Putamen (tissue), 1 donor: ENCODE results near the gene NDUFAF4.

Experiments used
- DNase-seq: peaks from one replicate; pipeline ENCODE4 v3.0.0-alpha.2; 2016; ENCODE audit warnings: low spot score

Gene NDUFAF4

GRCh38 chr6:96897396-96898240 lies at the start of gene NDUFAF4:
TSS of gene NDUFAF4 (minus strand) at chr6:96897891. CDS start at chr6:96897801, 90 bp downstream.
- DNase-seq: peak; percentile 95

DNA sequence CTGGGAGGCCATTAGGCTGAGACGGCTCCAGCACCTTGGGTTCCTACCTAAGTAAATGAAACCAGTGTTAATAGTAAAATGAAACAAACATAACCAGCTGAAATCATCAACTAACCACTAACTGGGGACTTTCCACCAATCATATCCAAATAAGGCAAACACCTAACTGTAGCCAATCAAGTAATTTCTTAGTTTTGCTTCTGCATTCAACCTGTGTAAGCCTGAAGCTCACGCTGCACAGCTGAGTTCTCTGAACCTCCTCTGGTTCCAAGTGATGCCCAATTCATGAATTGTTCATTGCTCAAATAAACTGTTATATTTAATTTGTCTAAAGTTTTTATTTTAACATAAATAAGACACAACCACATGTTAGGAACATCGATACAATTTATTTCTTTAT lies 49.4 kb upstream of the NDUFAF4 start:
- DNase-seq: no peak

DNA sequence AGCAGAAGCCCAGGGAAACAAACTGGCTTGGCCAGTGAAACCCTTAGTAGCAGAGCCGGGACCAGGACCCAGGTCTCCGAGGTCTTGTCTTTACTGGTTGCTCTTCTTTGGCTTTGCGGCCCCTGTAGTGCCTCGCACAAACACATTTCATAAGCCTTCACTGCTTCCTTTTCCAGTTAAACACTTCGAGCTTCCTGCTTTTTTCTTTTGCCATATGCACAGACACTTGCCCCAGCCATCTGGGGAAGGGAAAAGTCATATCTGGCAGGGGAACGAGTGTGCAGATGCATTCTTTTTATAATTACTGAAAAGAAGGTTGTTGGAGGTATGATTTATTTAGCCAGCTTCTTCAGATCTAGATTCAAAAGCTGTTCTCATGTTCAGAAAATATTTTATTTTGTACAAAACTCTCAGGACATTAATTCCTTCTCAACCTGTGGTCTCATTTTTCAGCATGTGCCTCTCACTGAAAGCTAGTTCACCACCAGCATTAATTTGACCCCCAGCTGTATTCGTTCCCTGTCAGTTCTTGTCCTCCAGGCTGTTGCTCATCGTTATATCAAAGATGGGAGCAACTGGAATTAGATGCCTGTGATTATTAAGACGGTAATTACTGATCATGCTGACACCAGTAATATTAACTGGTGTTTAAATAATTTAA lies 46.0 kb upstream of the NDUFAF4 start:
- no peak for DNase-seq

DNA sequence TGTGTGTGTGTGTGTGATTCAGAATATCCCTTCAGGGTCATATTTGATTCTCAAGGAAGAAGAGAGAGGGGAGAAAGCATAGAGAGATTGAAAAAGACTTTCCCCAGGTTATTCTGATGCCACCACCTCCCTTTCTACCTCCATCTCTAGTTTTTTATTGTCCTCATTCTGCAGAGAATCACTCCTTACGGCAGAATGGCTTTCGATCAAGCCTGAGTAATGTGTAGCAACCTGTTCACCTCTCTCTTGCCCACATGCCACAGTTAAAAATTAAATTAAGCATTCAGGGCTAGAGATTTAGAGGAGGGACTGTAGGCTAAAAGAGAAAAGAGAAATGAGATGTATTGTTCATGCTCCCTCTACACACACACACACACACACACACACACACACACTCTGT lies 45.0 kb upstream of the NDUFAF4 start:
- DNase-seq: no peak

- DNase-seq: no peak
Measured at GRCh38 chr6:96940322-96940721, 42.6 kb upstream of the NDUFAF4 start.

DNA sequence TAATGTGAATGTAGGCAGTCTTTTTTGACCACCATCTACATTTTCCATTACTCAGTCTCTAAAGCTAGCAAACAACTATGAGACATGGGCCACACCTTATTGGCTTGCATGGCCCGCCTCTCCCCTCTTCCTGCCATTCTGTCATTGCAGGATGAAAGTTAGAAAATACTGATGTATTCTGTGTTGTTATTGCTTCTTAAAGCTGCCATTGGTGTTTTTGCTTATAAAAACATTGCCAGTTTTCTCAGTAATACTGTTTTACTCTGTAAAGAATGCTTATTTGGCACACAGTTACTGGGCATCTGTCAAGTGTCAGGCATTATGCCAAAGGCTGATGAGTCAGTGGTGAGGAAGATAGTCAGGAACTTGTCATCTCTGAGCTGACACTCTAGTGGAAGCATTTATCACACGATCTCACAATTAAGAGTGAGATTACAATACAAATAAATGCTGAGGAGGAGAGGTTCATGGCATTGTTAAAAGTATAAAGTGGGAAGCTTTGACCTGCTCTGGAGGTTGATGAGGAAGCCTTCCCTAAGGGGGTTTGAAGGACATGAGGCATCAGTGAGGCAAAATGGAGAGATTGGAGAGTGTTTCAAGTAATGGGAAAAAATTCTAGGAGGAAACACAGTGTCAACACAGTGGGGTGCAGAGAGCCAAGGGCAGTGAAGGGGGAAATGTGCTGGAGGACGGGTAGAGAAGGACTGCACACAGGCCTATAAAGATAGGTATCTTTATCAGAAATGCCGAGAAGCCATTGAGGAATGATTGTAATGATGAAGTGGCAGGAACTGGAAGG lies 41.5 kb upstream of the NDUFAF4 start:
- peak; percentile 51 for DNase-seq

DNA sequence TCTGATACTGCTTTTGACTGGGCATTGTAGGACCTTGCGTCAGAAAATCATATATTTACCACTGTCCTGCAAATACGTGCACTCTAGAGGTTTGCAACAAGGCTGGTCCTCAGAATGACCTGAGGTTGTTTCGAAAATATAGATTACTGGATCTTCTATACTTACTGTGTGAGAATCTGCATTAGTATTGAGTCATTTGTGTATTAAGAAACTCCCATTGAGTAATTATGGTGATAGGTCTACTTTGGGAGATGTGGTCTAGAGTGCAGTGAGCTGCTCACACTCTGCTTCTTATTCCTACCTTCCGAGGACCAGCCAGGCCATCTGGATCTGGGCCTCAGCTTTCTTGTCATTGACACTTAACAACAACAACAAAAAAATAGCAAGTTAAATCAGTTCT lies 36.4 kb upstream of the NDUFAF4 start:
- DNase-seq: no peak

- no peak for DNase-seq
Measured at GRCh38 chr6:96931198-96931597, 33.5 kb upstream of the NDUFAF4 start.

DNA sequence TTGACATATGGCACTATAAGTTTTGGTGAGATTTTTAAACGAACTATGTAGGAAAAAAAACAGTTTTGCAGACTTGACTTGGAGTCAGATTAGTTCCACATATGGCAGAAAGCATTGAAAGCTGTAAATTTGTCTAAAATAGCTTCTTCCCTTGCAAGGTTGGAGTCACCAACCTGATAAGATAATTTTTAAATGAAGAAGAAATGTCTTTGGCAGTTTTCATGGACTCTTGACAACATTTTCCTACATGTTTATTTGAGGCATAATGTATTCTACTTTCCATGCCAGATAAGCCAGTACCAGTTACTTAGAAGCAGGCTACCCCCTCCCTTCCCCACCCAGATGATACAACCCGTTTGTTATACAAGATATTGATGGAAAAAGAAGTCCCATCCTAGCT lies 32.0 kb upstream of the NDUFAF4 start:
- no peak for DNase-seq

GRCh38 chr6:96927660-96928059 lies 30.0 kb upstream of the NDUFAF4 start:
- DNase-seq: no peak

- no peak for DNase-seq
Measured at GRCh38 chr6:96926425-96926824, 28.7 kb upstream of the NDUFAF4 start.

GRCh38 chr6:96925290-96925687 lies 27.6 kb upstream of the NDUFAF4 start:
- no peak for DNase-seq

DNA sequence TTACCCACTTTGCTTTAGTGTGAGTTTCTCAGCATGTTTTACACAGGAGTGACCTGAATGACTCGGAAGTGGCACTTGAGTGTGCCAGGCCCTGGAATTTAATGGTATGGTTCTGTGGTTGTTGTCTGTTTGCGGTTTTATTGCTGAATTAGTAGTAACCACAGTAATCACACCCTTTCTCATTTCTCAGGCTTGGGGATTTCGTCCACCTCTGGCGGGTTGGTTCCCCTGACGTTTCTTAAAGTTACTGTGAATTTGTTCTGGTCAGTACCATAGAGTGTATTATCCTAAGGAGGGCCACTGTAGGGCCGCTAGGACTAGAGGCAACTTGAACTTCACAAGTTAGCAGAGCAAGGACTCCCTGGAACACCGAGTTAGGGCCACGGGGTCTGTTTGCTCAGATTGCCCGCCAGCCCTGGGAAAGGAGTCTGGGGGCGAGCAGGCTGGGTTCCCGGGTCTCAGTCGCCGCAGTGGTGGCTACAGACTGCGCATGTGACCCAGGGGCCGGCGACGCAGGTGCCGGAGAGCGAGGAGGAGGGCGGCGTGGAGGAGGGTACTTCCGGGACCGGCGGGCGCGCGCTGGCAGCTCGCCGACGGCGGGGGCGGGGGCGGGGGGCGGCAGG lies 26.3 kb upstream of the NDUFAF4 start:
- DNase-seq: no peak

GRCh38 chr6:96923400-96923799 lies 25.7 kb upstream of the NDUFAF4 start:
- DNase-seq: no peak

GRCh38 chr6:96917098-96917497 lies 19.4 kb upstream of the NDUFAF4 start:
- DNase-seq: no peak

- DNase-seq: no peak
Measured at GRCh38 chr6:96913621-96914020, 15.9 kb upstream of the NDUFAF4 start.

GRCh38 chr6:96911751-96912150 lies 14.1 kb upstream of the NDUFAF4 start:
- no peak for DNase-seq

DNA sequence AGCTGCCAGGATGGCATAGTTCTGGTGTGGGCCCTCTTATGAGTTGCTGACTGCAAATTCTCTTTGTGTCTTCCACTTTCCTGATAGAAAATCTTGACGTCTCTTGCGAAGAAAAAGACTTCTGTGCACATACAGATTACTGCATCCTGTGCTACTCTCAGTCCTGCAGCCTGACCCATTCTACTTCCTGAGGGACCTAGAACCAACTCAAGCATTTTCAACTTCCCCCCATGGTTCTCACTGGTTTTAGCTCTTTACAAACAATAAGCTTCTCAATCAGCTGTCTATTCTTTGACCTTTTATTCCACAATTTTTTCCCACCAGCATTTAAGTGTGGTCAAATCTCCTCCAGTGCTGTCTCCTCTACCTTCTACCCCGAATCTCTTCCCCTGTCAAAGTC lies 13.5 kb upstream of the NDUFAF4 start:
- no peak for DNase-seq

DNA sequence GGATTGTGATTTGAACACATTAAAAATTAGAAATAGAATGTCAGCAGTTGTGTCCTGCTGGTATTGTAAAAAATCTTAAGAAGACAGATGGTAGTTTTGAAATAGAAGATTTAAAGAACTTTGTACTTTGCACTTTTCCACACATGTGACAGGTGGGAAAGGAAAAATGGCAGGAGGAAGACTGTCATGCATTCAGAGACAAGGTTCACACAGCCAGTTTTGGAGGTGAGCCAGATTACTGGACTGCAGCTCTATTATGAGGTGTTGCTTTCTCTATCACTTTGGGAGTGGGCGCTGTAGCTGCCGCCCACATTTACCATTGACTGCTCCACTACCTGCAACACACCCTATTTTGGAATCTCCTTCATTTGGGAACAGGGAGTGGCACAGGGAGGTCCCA lies 12.1 kb upstream of the NDUFAF4 start:
- no peak for DNase-seq

- DNase-seq: no peak
Measured at GRCh38 chr6:96907498-96907897, 9.8 kb upstream of the NDUFAF4 start.

GRCh38 chr6:96900873-96901272 lies 3.2 kb upstream of the NDUFAF4 start:
- DNase-seq: peak; percentile 80

- DNase-seq: peak; percentile 20
Measured at GRCh38 chr6:96899451-96899998, 1.8 kb upstream of the NDUFAF4 start.
